K562 (cell line): ENCODE data around the gene CARF. TPM values are rescaled to one million over a fixed set of nuclear protein-coding genes. Genes with fewer than 3 reads are reported as not detected.
A peak's percentile ranks its signal among the peaks of the same experiment; 100 is the strongest.

Experiments used
- GABPA ChIP-seq: fragments of 200-800 bp; sonication (Bioruptor generic); conservative IDR thresholded peaks from 2 replicates; pipeline ENCODE4 v1.6.1; 2016; ENCODE audit warnings: low read depth, missing genetic modification characterization, missing compliant biosample characterization
- HNRNPUL1 ChIP-seq: fragments of 200-400 bp; formaldehyde crosslinking; IDR thresholded peaks from 2 replicates; pipeline ENCODE4 v1.6.1; 2017; ENCODE audit warnings: low read length
- KLF10 ChIP-seq: fragments of 250-450 bp; sonication (Bioruptor Pico); IDR thresholded peaks from 2 replicates; pipeline ENCODE4 v1.6.1; 2021; ENCODE audit warnings: matching md5 sums
- PBX2 ChIP-seq, 2 experiments: IDR thresholded peaks in 1 of 2; conservative IDR thresholded peaks in 1 of 2; 2 replicates each; pipeline ENCODE4 v1.6.1; 2016; ENCODE audit warnings: low read depth in 2 of 2, mild to moderate bottlenecking in 1 of 2, missing compliant biosample characterization in 1 of 2, missing genetic modification characterization in 1 of 2, moderate library complexity in 1 of 2
- RBM15 ChIP-seq: fragments of 200-400 bp; formaldehyde crosslinking; IDR thresholded peaks from 2 replicates; pipeline ENCODE4 v1.6.1; 2018; ENCODE audit warnings: mild to moderate bottlenecking, low read length, moderate library complexity; ENCODE audit not compliant: insufficient read depth
- SMAD1 ChIP-seq: fragments of 150-350 bp; IDR thresholded peaks from 2 replicates; pipeline ENCODE4 v1.6.1; 2014; ENCODE audit warnings: low read length, low read depth; ENCODE audit not compliant: partially characterized antibody
- TOE1 ChIP-seq, 2 experiments: fragments of 450-650 bp in 1 of 2; sonication (generic) in 1 of 2; formaldehyde crosslinking in 1 of 2; IDR thresholded peaks; 2 replicates each; pipeline versions ENCODE4 v1.7.1 to v1.8.0; 2016 to 2022; ENCODE audit warnings: borderline replicate concordance in 2 of 2, mild to moderate bottlenecking in 2 of 2, antibody characterized with exemption in 1 of 2, inconsistent platforms in 1 of 2, low read depth in 1 of 2, missing genetic modification reagents in 1 of 2, moderate library complexity in 1 of 2
- TRIM28 ChIP-seq: fragments of 450-650 bp; IDR thresholded peaks from 2 replicates; pipeline ENCODE4 v1.6.1; 2017
- ZNF316 ChIP-seq: fragments of 450-650 bp; IDR thresholded peaks from 2 replicates; pipeline ENCODE4 v1.6.1; 2016
- ZNF592 ChIP-seq: fragments of 450-650 bp; IDR thresholded peaks from 2 replicates; pipeline ENCODE4 v1.6.1; 2017; ENCODE audit warnings: antibody characterized with exemption, mild to moderate bottlenecking
- polyA plus RNA-seq, 8 experiments: library from polyadenylated mRNA; depleted of rRNA in 4 of 8; stranded (reverse) in 5 of 8; unstranded in 3 of 8; fragments of >200 nt; fragmentation: Nextera tagmentation in 2 of 8; fragmentation: Illumina TruSeq in 1 of 8; extraction: Ambion mirVana in 2 of 8; extraction: Trizol in 1 of 8; gene quantifications; 2 replicates each; pipeline versions ENCODE4 v1.2.1 to v1.2.3, GENCODE V29; 2011 to 2014; ENCODE audit warnings: inconsistent platforms in 1 of 8, missing spikeins in 1 of 8
- total RNA-seq, 7 experiments: library from RNA; depleted of rRNA in 6 of 7; stranded (reverse); fragments of >200 nt in 6 of 7; fragmentation: Illumina TruSeq in 2 of 7; extraction: Trizol in 2 of 7; gene quantifications; 2 replicates each; pipeline versions ENCODE4 v1.2.1 to v1.2.3, GENCODE V29; 2011 to 2021; ENCODE audit warnings: low replicate concordance in 1 of 7
- TF ChIP-seq, protein P1 (sequence below), 3 experiments: fragments of 200-800 bp in 1 of 3; fragments of 250-450 bp in 1 of 3; fragments of 450-650 bp in 1 of 3; sonication (Bioruptor Pico) in 1 of 3; sonication (Bioruptor generic) in 1 of 3; formaldehyde crosslinking in 1 of 3; IDR thresholded peaks; 2 replicates each; pipeline versions ENCODE4 v1.6.1 to v1.8.0; 2016 to 2022; ENCODE audit warnings: mild to moderate bottlenecking in 2 of 3, missing genetic modification characterization in 2 of 3, missing compliant biosample characterization in 1 of 3, moderate library complexity in 1 of 3
- TF ChIP-seq, protein P2 (sequence below): fragments of 450-650 bp; IDR thresholded peaks from 2 replicates; pipeline ENCODE4 v1.6.1; 2016; ENCODE audit warnings: mild to moderate bottlenecking

Gene CARF
- total and polyA plus RNA-seq, 9 of the 15 experiments (the other 6 are each of a cell fraction or from before 2014, with no cell fraction given), result 0.31 to 4.2 (median 1.2) TPM

DNA sequence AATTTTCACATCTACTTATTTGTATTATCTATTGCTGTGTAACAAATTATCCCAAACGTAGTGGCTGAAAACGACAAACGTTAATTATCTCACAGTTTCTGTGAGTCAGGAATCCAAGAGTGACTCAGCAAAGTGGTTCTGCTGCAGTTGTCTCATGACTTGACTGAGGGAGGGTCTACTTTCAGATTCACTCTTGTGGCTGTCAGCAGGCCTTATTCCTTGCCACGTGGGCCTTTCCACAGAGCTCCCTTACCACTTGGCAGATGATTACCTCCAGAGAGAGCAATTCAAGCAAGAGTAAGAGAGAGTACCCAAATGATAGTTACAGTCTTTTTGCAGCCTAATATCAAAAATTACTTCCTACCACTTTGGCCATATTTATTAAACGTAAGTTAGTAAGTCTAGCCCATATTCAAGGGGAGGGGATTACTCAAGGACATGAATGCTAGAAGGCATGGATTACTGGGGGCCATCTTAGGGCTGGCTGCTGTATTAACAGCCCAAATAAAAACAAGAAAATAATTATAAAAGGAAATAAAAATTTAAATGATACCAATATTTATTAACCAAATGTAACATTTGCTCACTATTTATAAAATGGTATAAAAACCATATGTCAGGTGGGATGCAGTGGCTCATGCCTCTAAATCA is 53.9 kb downstream of the CARF start (continued):
- peak; percentile 96 for TF ChIP-seq ZNF592
- 0 out of 2 replicates have a peak, but pooled peaks have one; percentile 29 for TF ChIP-seq GABPA (tag)
- TF ChIP-seq RBM15, result no peak
- TF ChIP-seq, protein P1, sequence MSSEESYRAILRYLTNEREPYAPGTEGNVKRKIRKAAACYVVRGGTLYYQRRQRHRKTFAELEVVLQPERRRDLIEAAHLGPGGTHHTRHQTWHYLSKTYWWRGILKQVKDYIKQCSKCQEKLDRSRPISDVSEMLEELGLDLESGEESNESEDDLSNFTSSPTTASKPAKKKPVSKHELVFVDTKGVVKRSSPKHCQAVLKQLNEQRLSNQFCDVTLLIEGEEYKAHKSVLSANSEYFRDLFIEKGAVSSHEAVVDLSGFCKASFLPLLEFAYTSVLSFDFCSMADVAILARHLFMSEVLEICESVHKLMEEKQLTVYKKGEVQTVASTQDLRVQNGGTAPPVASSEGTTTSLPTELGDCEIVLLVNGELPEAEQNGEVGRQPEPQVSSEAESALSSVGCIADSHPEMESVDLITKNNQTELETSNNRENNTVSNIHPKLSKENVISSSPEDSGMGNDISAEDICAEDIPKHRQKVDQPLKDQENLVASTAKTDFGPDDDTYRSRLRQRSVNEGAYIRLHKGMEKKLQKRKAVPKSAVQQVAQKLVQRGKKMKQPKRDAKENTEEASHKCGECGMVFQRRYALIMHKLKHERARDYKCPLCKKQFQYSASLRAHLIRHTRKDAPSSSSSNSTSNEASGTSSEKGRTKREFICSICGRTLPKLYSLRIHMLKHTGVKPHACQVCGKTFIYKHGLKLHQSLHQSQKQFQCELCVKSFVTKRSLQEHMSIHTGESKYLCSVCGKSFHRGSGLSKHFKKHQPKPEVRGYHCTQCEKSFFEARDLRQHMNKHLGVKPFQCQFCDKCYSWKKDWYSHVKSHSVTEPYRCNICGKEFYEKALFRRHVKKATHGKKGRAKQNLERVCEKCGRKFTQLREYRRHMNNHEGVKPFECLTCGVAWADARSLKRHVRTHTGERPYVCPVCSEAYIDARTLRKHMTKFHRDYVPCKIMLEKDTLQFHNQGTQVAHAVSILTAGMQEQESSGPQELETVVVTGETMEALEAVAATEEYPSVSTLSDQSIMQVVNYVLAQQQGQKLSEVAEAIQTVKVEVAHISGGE (CRISPR knock-in tag; IDR thresholded peaks at IDR 0.05), result 0 out of 6 replicates have a peak, but pooled peaks of 1 of the 3 experiments have one; percentile 34
- peak; percentile 98 for TF ChIP-seq ZNF316
- TF ChIP-seq KLF10 (CRISPR knock-in tag), result no peak
- TF ChIP-seq HNRNPUL1, result no peak
- TF ChIP-seq PBX2 (CRISPR knock-in tag; IDR thresholded peaks at IDR 0.05; ENCODE audit: low read depth), result no peak
- peak; percentile 42; the same call in 1 of the 2 replicates for TF ChIP-seq PBX2 (tag; conservative IDR thresholded peaks at IDR 0.05; ENCODE audit: low read depth)
- TF ChIP-seq, protein P2, sequence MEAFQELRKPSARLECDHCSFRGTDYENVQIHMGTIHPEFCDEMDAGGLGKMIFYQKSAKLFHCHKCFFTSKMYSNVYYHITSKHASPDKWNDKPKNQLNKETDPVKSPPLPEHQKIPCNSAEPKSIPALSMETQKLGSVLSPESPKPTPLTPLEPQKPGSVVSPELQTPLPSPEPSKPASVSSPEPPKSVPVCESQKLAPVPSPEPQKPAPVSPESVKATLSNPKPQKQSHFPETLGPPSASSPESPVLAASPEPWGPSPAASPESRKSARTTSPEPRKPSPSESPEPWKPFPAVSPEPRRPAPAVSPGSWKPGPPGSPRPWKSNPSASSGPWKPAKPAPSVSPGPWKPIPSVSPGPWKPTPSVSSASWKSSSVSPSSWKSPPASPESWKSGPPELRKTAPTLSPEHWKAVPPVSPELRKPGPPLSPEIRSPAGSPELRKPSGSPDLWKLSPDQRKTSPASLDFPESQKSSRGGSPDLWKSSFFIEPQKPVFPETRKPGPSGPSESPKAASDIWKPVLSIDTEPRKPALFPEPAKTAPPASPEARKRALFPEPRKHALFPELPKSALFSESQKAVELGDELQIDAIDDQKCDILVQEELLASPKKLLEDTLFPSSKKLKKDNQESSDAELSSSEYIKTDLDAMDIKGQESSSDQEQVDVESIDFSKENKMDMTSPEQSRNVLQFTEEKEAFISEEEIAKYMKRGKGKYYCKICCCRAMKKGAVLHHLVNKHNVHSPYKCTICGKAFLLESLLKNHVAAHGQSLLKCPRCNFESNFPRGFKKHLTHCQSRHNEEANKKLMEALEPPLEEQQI, result peak; percentile 85
- TF ChIP-seq SMAD1, result no peak
- TF ChIP-seq TRIM28, result peak; percentile 35; the same call in 1 of the 2 replicates
- TF ChIP-seq TOE1 (IDR thresholded peaks at IDR 0.05; ENCODE audit: borderline replicate concordance), result peak; percentile 55; the same call in 1 of the 2 replicates
- no peak for TF ChIP-seq TOE1 (CRISPR knock-in tag; IDR thresholded peaks at IDR 0.05; ENCODE audit: borderline replicate concordance, low read depth)
